HUES64 (cell line): ENCODE measurements around the gene B4GALT6.

Experiments
- H3K27ac ChIP-seq: 2 replicates; pipeline ENCODE4 v1.7.0; 2013; ENCODE audit warnings: low read depth, low read length, inconsistent platforms
- H3K27me3 ChIP-seq: 2 replicates; pipeline ENCODE4 v1.6.1; 2013; ENCODE audit warnings: mild to moderate bottlenecking, low read length; ENCODE audit not compliant: insufficient read depth
- H3K36me3 ChIP-seq: 2 replicates; pipeline ENCODE4 v1.6.1; 2013; ENCODE audit warnings: mild to moderate bottlenecking, low read length; ENCODE audit not compliant: insufficient read depth
- H3K4me1 ChIP-seq: 2 replicates; pipeline ENCODE4 v1.6.1; 2013; ENCODE audit warnings: mild to moderate bottlenecking, low read length, moderate library complexity; ENCODE audit not compliant: insufficient read depth
- H3K4me3 ChIP-seq: 2 replicates; pipeline ENCODE4 v1.5.1; 2013; ENCODE audit warnings: mild to moderate bottlenecking, low read length, moderate library complexity
- H3K9ac ChIP-seq: 2 replicates; pipeline ENCODE4 v1.6.1; 2013; ENCODE audit warnings: mild to moderate bottlenecking, low read depth, low read length
- H3K9me3 ChIP-seq: 2 replicates; pipeline ENCODE4 v1.6.1; 2013; ENCODE audit warnings: low read depth, low read length; ENCODE audit not compliant: insufficient read depth
- WGBS: fragments of 150-250, 120-280 bp; methylation state at CpG from one replicate; pipeline ENCODE4 v1.1.7; 2013; ENCODE audit warnings: missing lambda C conversion rate; 5-methylcytosine and 5-hydroxymethylcytosine counted together

Gene B4GALT6

DNA sequence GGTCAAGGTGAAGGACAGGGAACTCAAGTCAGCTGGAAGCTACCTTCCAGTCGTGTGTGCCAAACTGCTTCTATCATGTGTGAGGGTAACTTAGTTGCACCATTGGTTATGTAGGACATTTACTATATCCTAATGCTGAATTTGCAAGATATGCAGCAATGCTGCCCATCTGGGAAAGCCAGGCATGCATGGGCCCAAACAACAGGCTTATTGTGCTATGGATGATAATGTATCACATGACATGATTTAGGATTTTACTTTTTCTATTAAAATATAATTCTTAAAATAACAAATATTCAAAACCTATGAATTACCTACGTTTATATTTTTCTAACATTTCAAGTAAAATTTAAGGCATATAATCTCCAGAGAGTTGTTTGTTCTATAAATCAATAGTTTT, 35.9 kb downstream of the B4GALT6 start:
- 85% methylated on average over 1 of the region's 2 CpGs for WGBS
- Histone ChIP-seq H3K9ac (no peak overlapping the region), H3K4me1 (peaks cover 49% of the 10 kb centered on the region), H3K27ac (no peak overlapping the region), H3K4me3 (no peak overlapping the region), H3K27me3 (no peaks in the 10 kb centered on the region), H3K36me3 (peaks cover 18% of the 10 kb centered on the region), H3K9me3 (no peaks in the 10 kb centered on the region)

DNA sequence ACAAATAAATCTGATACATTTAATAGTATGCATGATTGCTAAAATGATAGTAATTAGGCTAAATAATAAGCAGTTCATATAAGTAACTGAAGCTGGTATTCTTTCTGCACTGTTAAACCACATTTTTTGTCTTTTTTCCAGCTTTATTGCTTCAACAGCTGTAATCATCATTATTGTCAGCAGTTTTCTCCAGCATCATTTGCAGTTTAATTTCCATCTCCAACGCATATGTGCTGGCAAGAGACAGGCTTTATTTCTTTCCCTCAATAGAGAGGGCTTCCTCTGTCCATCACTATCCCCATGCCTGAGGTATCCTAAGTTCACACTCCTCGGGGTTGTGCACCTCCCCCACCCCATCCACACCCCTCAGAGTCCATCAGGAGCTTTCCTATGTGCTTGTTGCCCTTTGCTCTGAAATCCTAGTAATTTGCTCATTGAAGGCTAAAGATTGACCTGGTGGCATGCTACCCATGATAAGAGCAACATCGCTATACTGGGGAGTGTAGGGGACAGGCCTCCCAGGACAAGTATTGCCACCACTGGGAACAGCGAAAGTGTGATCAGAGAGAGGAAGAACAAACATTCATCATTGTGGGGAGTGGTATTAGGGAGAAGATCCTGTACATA, 37.1 kb downstream of the B4GALT6 start:
- Histone ChIP-seq H3K27ac (no peak overlapping the region), H3K4me1 (peaks cover 49% of the 10 kb centered on the region), H3K9me3 (no peaks in the 10 kb centered on the region), H3K9ac (no peak overlapping the region), H3K27me3 (no peaks in the 10 kb centered on the region), H3K36me3 (peaks cover 15% of the 10 kb centered on the region), H3K4me3 (no peak overlapping the region)
- WGBS, result 82% methylated on average over 4 of the region's 4 CpGs

DNA sequence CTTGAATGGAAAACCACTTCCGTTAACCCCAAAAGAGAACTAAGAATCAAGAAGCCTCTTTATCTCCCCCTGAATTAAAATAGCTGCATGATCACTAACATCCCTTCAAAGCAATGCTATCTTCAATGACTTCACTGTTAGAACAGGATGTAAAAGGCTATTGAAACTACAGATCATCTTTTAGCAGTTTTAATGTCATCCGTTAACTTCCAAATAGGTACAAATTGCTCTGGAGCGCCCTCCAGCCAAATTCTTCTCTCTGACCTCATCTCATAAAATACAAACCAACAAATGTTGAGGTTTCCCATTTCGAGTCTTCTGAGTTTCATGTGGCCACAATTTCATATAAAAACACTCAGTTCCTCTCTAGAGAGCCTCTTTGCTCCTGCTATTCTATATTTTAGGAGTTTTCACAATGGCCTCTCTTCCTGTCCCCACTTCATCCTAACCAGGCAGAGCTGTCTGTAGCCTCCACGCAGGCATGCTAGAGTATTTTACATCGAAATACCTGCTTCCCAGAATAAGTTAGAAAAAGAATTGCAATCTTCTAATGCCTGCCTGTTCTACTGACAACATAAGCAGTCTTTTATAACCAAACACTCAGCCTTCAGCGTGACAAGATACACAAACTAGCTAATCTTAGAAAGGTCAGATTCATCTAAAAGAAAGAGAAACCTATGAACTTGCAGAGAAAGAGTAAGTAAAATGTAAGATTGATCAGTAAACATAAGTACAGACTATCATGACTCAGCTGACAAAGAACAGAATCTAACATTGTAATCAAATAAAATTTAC, 37.9 kb downstream of the B4GALT6 start:
- 85% methylated on average over 7 of the region's 7 CpGs for WGBS
- Histone ChIP-seq H3K27me3 (no peaks in the 10 kb centered on the region), H3K9ac (no peak overlapping the region), H3K36me3 (peaks cover 15% of the 10 kb centered on the region), H3K4me1 (peaks cover 49% of the 10 kb centered on the region), H3K9me3 (no peaks in the 10 kb centered on the region), H3K4me3 (no peak overlapping the region), H3K27ac (no peak overlapping the region)

DNA sequence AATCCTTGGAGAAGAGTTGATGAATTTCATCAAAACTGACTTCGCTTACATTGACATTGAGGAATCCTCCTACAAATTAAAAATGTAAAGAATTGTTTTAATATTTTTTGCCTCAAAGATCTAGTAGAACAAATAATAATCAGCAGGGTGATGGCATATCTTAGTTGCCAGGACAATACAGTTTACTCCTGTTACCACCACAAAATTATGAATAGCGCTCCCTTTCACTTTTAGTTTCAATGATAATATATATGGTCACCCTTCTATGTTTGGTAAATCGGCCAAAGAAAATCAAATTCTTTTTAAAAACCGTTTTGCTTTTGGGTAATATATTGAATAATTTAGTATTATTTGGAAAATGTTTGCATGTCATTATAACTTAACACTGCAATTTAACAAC, 39.0 kb downstream of the B4GALT6 start:
- Histone ChIP-seq H3K9me3 (no peaks in the 10 kb centered on the region), H3K36me3 (peaks cover 15% of the 10 kb centered on the region), H3K4me3 (no peak overlapping the region), H3K27me3 (no peaks in the 10 kb centered on the region), H3K9ac (no peak overlapping the region), H3K27ac (no peak overlapping the region), H3K4me1 (peaks cover 49% of the 10 kb centered on the region)
- no CpG with 5 or more reads among the region's 4 CpGs for whole genome bisulfite sequencing

DNA sequence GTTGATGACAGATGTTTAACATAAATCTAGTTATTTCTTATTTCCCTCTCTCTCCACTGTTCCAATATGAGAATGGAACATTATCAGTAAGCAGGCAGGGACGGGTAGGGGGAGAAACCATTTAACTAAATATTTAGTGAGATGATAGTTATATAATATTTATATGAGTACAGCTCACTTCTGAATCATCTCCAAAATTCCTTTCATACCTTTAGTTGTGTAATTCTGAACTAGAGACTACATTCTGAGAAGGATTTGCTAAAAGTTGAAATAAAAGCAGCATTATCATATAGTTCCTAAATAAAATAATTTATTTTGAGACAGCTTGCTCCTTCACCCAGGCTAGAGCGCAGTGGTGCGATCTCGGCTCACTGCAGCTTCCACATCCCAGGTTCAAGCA, 41.4 kb downstream of the B4GALT6 start:
- Histone ChIP-seq H3K9ac (no peak overlapping the region), H3K4me1 (peaks cover 31% of the 10 kb centered on the region), H3K36me3 (peaks cover 26% of the 10 kb centered on the region), H3K4me3 (no peak overlapping the region), H3K27me3 (no peaks in the 10 kb centered on the region), H3K9me3 (no peaks in the 10 kb centered on the region), H3K27ac (no peak overlapping the region)
- 96% methylated on average over 3 of the region's 4 CpGs for WGBS

DNA sequence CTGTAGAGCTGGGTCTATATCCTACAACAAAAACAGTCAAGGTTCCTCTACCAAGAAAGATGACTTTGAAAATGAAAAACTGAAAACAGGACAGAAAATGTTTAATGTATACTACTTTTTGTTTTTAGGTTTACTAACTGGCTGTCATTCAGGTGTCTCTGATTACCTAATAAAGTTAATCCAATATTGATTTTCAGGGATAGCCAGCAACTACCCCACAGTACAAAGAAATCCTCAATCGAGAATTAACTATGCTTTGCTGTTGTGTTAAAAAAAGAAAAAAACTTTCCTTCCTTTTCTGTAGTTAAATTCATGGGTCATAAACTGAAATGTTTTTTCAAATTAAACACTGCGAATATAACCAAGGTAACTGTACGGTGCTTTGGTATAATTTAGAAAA, 46.9 kb downstream of the B4GALT6 start:
- H3K4me1 ChIP-seq, result no peaks in the 10 kb centered on the region
- 100% methylated on average over 2 of the region's 3 CpGs for WGBS
- H3K27me3 ChIP-seq, result no peaks in the 10 kb centered on the region
- no peak overlapping the region for H3K27ac ChIP-seq
- H3K4me3 ChIP-seq, result no peak overlapping the region
- H3K9me3 ChIP-seq, result no peaks in the 10 kb centered on the region
- H3K36me3 ChIP-seq, result peaks cover 35% of the 10 kb centered on the region
- no peak overlapping the region for H3K9ac ChIP-seq

DNA sequence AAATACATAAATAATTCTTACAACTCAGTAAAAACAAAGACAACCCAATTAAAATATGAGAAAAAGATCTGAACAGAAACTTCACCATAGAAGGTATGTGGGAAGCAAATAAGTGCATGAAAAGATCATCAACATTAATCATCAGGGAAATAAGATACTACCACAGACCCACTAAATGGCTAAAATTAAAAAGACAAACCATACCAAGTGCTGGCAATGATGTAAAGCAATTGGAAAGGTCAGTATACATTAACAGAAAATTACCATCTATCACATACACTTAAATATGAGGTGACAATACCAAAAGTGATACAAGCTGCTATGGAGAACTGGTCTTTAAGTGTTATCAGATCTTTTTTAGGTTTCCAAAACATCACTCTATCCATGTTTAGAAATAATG, 48.0 kb downstream of the B4GALT6 start:
- Histone ChIP-seq H3K4me1 (no peaks in the 10 kb centered on the region), H3K36me3 (peaks cover 35% of the 10 kb centered on the region), H3K9me3 (no peaks in the 10 kb centered on the region), H3K27me3 (no peaks in the 10 kb centered on the region), H3K9ac (no peak overlapping the region), H3K4me3 (no peak overlapping the region), H3K27ac (no peak overlapping the region)

DNA sequence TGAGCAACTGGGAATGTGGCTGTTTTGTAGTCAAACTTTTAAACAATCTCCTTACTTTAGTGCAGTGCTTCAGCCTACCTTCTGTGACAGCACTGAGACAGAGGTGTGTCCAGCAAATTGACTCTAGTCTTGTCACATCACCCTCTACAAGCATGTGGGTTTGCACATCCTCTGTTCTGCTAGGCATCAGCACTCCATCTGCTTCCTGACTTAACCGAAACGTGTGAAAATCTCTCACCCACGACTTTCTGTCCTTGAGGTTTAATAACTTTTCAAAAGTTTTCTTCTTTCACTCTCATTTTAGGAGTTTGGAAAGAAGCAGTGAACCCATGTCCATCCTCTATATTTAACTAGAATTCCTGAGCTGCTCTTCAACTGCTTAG, 50.1 kb downstream of the B4GALT6 start:
- no peak overlapping the region for H3K27ac ChIP-seq
- no peaks in the 10 kb centered on the region for H3K27me3 ChIP-seq
- WGBS, result 92% methylated on average over 3 of the region's 3 CpGs
- no peak overlapping the region for H3K9ac ChIP-seq
- no peaks in the 10 kb centered on the region for H3K9me3 ChIP-seq
- peaks cover 41% of the 10 kb centered on the region for H3K36me3 ChIP-seq
- H3K4me3 ChIP-seq, result no peak overlapping the region
- no peaks in the 10 kb centered on the region for H3K4me1 ChIP-seq

DNA sequence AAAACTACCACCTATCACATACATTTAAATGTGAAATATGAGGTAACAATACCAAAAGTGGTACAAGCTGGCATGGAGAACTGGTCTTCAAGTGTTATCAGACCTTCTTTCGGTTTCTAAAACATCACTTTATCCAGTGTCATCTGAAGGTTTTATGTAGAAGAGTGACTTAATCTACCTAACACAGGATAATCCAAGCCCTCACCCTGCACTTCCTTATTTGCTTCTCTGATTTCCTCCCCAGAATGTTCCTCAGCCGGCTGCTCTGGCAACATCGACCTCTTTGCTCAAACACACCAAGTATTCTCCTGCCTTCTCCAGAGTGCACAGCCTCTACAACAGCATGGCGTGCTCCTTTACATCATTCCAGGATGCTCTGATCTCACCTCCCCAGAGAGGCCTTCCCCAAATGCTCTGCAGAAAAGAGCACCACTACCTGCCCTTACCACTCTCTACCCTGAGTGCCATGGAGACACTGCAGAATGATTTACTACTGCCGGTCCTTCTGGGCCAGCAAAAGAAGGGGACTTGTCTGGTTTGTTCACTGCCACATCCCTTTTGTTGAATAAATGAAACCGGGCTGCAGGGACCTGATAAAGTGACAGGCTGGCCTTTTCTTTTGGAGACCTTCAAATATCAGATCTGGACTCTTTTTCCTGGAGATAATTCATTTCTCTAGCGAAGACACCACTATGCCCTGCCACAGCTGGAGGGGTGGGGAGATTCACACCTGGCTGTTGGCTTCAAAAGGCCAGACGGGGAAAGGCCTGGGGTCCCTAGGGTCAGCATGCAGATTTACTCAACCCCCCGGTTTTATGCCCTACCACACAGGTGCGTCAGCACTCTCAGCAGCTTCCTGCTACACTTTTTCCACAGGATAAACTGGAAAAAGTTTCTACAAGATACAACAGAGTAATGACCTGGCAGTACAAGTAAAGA, 50.7 kb downstream of the B4GALT6 start:
- Histone ChIP-seq H3K27me3 (no peaks in the 10 kb centered on the region), H3K9ac (no peak overlapping the region), H3K27ac (no peak overlapping the region), H3K36me3 (peaks cover 43% of the 10 kb centered on the region), H3K9me3 (no peaks in the 10 kb centered on the region), H3K4me1 (no peaks in the 10 kb centered on the region), H3K4me3 (no peak overlapping the region)
- WGBS, result 91% methylated on average over 10 of the region's 10 CpGs

DNA sequence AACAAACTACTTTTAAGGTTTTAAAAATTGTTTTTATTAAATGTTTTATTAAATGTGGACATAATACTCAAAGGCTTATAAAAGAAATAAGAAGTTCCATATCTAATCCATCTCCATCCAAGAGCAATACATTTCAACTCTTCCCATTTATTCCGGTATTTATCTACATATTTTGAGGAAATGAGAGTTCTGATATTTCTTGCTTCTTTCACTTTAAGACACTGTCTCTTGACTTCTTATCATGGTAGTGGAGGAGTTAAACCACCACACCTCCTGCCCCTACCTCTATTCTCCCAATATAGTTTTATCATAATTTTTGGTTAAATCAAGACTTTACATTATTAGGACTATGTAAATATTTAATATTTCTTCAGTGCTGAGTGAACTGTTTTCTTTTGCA, 52.0 kb downstream of the B4GALT6 start:
- no CpG with 5 or more reads among the region's 1 CpG for WGBS
- H3K36me3 ChIP-seq, result peaks cover 44% of the 10 kb centered on the region
- peaks cover 6% of the 10 kb centered on the region; the same call in 1 of the 2 replicates for H3K9me3 ChIP-seq
- no peak overlapping the region for H3K4me3 ChIP-seq
- H3K4me1 ChIP-seq, result no peaks in the 10 kb centered on the region
- no peaks in the 10 kb centered on the region for H3K27me3 ChIP-seq
- H3K27ac ChIP-seq, result no peak overlapping the region
- H3K9ac ChIP-seq, result no peak overlapping the region

DNA sequence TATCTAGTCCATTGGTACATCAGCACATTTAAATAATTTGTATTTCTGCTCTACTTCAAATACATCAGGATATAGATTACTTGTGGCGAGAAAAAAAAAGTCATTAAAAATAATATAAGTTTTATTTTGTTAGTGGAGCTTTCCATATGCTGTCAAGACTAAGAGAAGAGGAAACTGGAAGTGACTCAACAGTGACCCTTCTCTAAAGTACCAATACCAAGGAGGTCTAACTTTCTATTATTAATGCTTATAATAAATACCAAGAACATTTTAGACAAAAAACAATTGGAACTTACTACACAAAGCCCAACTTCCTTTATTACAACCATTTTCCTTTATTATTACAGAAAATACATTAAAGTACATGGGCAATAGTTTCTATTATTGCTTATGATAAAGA, 52.9 kb downstream of the B4GALT6 start:
- Histone ChIP-seq H3K4me1 (no peaks in the 10 kb centered on the region), H3K9ac (no peak overlapping the region), H3K4me3 (no peak overlapping the region), H3K36me3 (peaks cover 44% of the 10 kb centered on the region), H3K9me3 (peaks cover 15% of the 10 kb centered on the region), H3K27ac (no peak overlapping the region), H3K27me3 (no peaks in the 10 kb centered on the region)
- no CpG with 5 or more reads among the region's 1 CpG for WGBS
